HepG2 (cell line): ENCODE measurements around the gene RDH14. TPM values are rescaled to one million over a fixed set of nuclear protein-coding genes. Genes with fewer than 3 reads are reported as not detected.

Experiments used
- ATAC-seq: fragments of 200-7000 bp; cut with Tn5 transposase; 3 replicates; pipeline ENCODE4 v1.9.1; 2020; ENCODE audit warnings: mild to moderate bottlenecking, moderate library complexity
- BruUV-seq: library from RNA; stranded (reverse); fragments of 400-500 nt; replicated peaks from 2 replicates; lab custom pipeline; 2021; lab: Mats Ljungman, UMichigan
- CTCF ChIA-PET: fragments of 300-600 bp; formaldehyde crosslinking; extraction: SDS; loops from one replicate; lab custom pipeline; 2021; ENCODE audit warnings: low total read pairs, inconsistent platforms, low intra/inter-chr PET ratio; lab: Yijun Ruan, JAX
- POLR2A ChIA-PET: fragments of 350-600 bp; sonication (Branson Sonifier 250); formaldehyde crosslinking; loops from one replicate; lab custom pipeline; 2020; ENCODE audit warnings: antibody characterized with exemption, inconsistent platforms; lab: Yijun Ruan, JAX
- DNase-seq: peaks from one replicate; pipeline ENCODE4 v3.0.0-alpha.2; 2015; ENCODE audit warnings: low spot score
- FAIRE-seq: peaks from 3 replicates; lab custom pipeline; 2011; peaks lifted over from hg19 to GRCh38; lab: Jason Lieb, UNC
- H2AFZ ChIP-seq: one replicate; pipeline ENCODE4 v1.6.1; 2011; ENCODE audit warnings: low read length, inconsistent platforms
- H3K27ac ChIP-seq: fragments of 300-600 bp; 3 replicates; pipeline ENCODE4 v1.8.0; 2011; ENCODE audit warnings: mixed run types, mild to moderate bottlenecking, mixed read lengths, low read length, inconsistent platforms; ENCODE audit not compliant: insufficient read depth; ENCODE audit errors: extremely low read length
- H3K27me3 ChIP-seq, 2 experiments: fragments of 200-600 bp in 1 of 2; 2 replicates in 1 of 2; 3 replicates in 1 of 2; pipeline versions ENCODE4 v1.6.0 to v1.8.0; 2011; ENCODE audit warnings: low read length in 2 of 2, mild to moderate bottlenecking in 2 of 2, moderate library complexity in 2 of 2, inconsistent platforms in 1 of 2; ENCODE audit not compliant: insufficient read depth in 2 of 2, control insufficient read depth in 1 of 2
- H3K36me3 ChIP-seq, 2 experiments: fragments of 200-600 bp in 1 of 2; replicated peaks in 1 of 2; 2 replicates in 1 of 2; 3 replicates in 1 of 2; pipeline versions ENCODE4 v1.5.1 to v1.8.0; 2011; ENCODE audit warnings: low read length in 2 of 2, inconsistent platforms in 1 of 2; ENCODE audit not compliant: insufficient read depth in 2 of 2, control insufficient read depth in 1 of 2
- H3K4me1 ChIP-seq: 2 replicates; pipeline ENCODE4 v1.5.1; 2012; ENCODE audit warnings: low read length, inconsistent platforms; ENCODE audit not compliant: insufficient read depth
- H3K4me2 ChIP-seq: 2 replicates; pipeline ENCODE4 v1.6.0; 2011; ENCODE audit warnings: low read depth, low read length, inconsistent platforms
- H3K4me3 ChIP-seq, 3 experiments: fragments of 200-600 bp in 1 of 3; sonication (generic), shearing (Covaris generic) in 1 of 3; replicated peaks in 1 of 3; 2 replicates each; pipeline ENCODE4 v1.5.1; 2011 to 2016; ENCODE audit warnings: low read length in 3 of 3, inconsistent platforms in 2 of 3, low read depth in 2 of 3, mild to moderate bottlenecking in 2 of 3, control low read depth in 1 of 3, mixed read lengths in 1 of 3; ENCODE audit not compliant: insufficient read depth in 1 of 3
- H3K79me2 ChIP-seq: one replicate; pipeline ENCODE4 v1.6.1; 2011; ENCODE audit warnings: low read length, inconsistent platforms; ENCODE audit not compliant: insufficient read depth
- H3K9ac ChIP-seq: 2 replicates; pipeline ENCODE4 v1.6.0; 2011; ENCODE audit warnings: mild to moderate bottlenecking, low read depth, low read length, inconsistent platforms; ENCODE audit not compliant: insufficient read depth
- H3K9me3 ChIP-seq: 2 replicates; pipeline ENCODE4 v1.5.1; 2012; ENCODE audit warnings: mild to moderate bottlenecking, low read length
- H4K20me1 ChIP-seq: 2 replicates; pipeline ENCODE4 v1.6.0; 2011; ENCODE audit warnings: inconsistent platforms, mild to moderate bottlenecking, low read length, moderate library complexity; ENCODE audit not compliant: insufficient read depth
- HCFC1 ChIP-seq: fragments of 150-350 bp; IDR thresholded peaks from 2 replicates; pipeline ENCODE4 v1.6.1; 2014; ENCODE audit warnings: low read depth, low read length
- TEAD2 ChIP-seq: sonication (generic); formaldehyde crosslinking; IDR thresholded peaks from 2 replicates; pipeline ENCODE4 v1.9.0; 2021; ENCODE audit warnings: missing genetic modification reagents
- ZNF75D ChIP-seq: sonication (generic); formaldehyde crosslinking; IDR thresholded peaks from 2 replicates; pipeline ENCODE4 v1.8.1; 2023; ENCODE audit warnings: missing genetic modification reagents, mild to moderate bottlenecking, borderline replicate concordance
- WGBS: methylation state at CpG from one replicate; pipeline ENCODE4 v1.1.6; 2017; ENCODE audit warnings: low lambda C conversion rate; 5-methylcytosine and 5-hydroxymethylcytosine counted together
- in situ Hi-C: cut with HindIII; loops from 2 replicates; pipeline ENCODE4 v1.10.0; 2017; ENCODE audit warnings: low pct_unique_long_range_greater_than_20kb; ENCODE audit not compliant: extremely low pct_ligation_motif_present
- intact Hi-C: fragments of 100-400 bp; cut with micrococcal nuclease; formaldehyde crosslinking; loops from one replicate; pipeline ENCODE4 v1.10.0; 2022; ENCODE audit not compliant: unreplicated experiment
- polyA plus RNA-seq, 8 experiments: library from polyadenylated mRNA; depleted of rRNA in 3 of 8; stranded (reverse) in 7 of 8; unstranded in 1 of 8; fragments of >200 nt; fragmentation: Illumina TruSeq in 4 of 8; extraction: Trizol in 4 of 8; gene quantifications; 2 replicates each; pipeline versions ENCODE4 v1.2.1 to v1.2.3, GENCODE V29; 2011 to 2016; ENCODE audit warnings: low read depth in 4 of 8, missing spikeins in 1 of 8, mixed read lengths in 1 of 8; ENCODE audit not compliant: insufficient read depth in 1 of 8
- total RNA-seq, 5 experiments: library from RNA; depleted of rRNA; stranded (reverse); fragments of >200 nt; fragmentation: Illumina TruSeq; extraction: Trizol; gene quantifications; 2 replicates each; pipeline ENCODE4 v1.2.3, GENCODE V29; 2016; ENCODE audit warnings: low read depth in 1 of 5
- TF ChIP-seq, protein P1 (sequence below): sonication (generic); formaldehyde crosslinking; IDR thresholded peaks from 2 replicates; pipeline ENCODE4 v1.4.0; 2020; ENCODE audit warnings: missing genetic modification reagents
- TF ChIP-seq, protein P2 (sequence below): sonication (generic); formaldehyde crosslinking; IDR thresholded peaks from 2 replicates; pipeline ENCODE4 v1.5.0; 2020; ENCODE audit warnings: mild to moderate bottlenecking, missing genetic modification reagents, borderline replicate concordance
- TF ChIP-seq, protein P3 (sequence below): sonication (generic); formaldehyde crosslinking; IDR thresholded peaks from 2 replicates; pipeline ENCODE4 v1.5.0; 2020; ENCODE audit warnings: mild to moderate bottlenecking, missing genetic modification reagents
- TF ChIP-seq, protein P4 (sequence below): sonication (generic); formaldehyde crosslinking; IDR thresholded peaks from 2 replicates; pipeline ENCODE4 v1.5.1; 2020; ENCODE audit warnings: missing genetic modification reagents, mild to moderate bottlenecking, borderline replicate concordance
- TF ChIP-seq, protein P5 (sequence below): sonication (generic); formaldehyde crosslinking; IDR thresholded peaks from 2 replicates; pipeline ENCODE4 v1.4.0; 2020; ENCODE audit warnings: missing genetic modification reagents, mild to moderate bottlenecking, borderline replicate concordance

The RDH14 gene
- total and polyA plus RNA-seq, 2 of the 13 experiments (the other 11 are each of a cell fraction or from before 2014, with no cell fraction given) = 27.4 to 39.9 TPM

DNA sequence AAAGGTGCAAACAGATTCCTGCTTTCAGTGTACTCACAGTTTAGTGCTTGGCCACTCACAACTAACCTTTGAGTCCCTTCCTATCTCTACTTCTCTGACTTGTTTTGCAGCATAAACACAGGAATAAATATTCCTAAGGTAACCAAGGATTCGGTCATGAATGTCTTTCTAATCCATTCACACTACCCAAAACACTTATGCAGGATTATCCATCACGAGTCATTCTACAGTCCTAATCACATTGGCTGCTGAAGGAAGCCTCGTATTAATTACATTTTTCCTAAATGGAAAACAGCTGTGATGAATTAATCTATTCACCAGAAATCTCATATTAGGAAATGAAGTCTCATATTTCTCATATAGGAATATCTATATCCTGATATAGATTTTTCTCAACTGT is 16.3 kb downstream of the RDH14 start:
- no TSS peak for BruUV-seq
- no peaks in the 10 kb centered on the region for H3K27me3 ChIP-seq
- in situ Hi-C loops = no loop called here
- H3K79me2 ChIP-seq = no peaks in the 10 kb centered on the region
- ATAC-seq (no peak), FAIRE-seq (no peak), DNase-seq (no peak)
- WGBS = 15% methylated on average over 3 of the region's 3 CpGs
- H3K27ac ChIP-seq = no peak overlapping the region
- H3K4me1 ChIP-seq = peaks cover 11% of the 10 kb centered on the region; the same call in 1 of the 2 replicates
- H2AFZ ChIP-seq = no peak overlapping the region
- ChIA-PET POLR2A (interaction anchor here (1.4 kb wide), 1 partner anchor 15 kb away, joined by 4 read pairs; no protein-coding TSS in a partner anchor), CTCF (no interaction called here)
- no peaks in the 10 kb centered on the region for H3K9me3 ChIP-seq
- no peak overlapping the region for H3K9ac ChIP-seq
- intact Hi-C loops = no loop called here
- H3K36me3 ChIP-seq = no peaks in the 10 kb centered on the region
- H3K4me2 ChIP-seq = no peak overlapping the region
- no peaks in the 10 kb centered on the region for H4K20me1 ChIP-seq
- H3K4me3 ChIP-seq = no peak overlapping the region
- no peak for TF ChIP-seq HCFC1
- TF ChIP-seq ZNF75D (CRISPR knock-in tag) = no peak
- TF ChIP-seq, protein P1, sequence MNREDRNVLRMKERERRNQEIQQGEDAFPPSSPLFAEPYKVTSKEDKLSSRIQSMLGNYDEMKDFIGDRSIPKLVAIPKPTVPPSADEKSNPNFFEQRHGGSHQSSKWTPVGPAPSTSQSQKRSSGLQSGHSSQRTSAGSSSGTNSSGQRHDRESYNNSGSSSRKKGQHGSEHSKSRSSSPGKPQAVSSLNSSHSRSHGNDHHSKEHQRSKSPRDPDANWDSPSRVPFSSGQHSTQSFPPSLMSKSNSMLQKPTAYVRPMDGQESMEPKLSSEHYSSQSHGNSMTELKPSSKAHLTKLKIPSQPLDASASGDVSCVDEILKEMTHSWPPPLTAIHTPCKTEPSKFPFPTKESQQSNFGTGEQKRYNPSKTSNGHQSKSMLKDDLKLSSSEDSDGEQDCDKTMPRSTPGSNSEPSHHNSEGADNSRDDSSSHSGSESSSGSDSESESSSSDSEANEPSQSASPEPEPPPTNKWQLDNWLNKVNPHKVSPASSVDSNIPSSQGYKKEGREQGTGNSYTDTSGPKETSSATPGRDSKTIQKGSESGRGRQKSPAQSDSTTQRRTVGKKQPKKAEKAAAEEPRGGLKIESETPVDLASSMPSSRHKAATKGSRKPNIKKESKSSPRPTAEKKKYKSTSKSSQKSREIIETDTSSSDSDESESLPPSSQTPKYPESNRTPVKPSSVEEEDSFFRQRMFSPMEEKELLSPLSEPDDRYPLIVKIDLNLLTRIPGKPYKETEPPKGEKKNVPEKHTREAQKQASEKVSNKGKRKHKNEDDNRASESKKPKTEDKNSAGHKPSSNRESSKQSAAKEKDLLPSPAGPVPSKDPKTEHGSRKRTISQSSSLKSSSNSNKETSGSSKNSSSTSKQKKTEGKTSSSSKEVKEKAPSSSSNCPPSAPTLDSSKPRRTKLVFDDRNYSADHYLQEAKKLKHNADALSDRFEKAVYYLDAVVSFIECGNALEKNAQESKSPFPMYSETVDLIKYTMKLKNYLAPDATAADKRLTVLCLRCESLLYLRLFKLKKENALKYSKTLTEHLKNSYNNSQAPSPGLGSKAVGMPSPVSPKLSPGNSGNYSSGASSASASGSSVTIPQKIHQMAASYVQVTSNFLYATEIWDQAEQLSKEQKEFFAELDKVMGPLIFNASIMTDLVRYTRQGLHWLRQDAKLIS = no peak
- TF ChIP-seq, protein P2, sequence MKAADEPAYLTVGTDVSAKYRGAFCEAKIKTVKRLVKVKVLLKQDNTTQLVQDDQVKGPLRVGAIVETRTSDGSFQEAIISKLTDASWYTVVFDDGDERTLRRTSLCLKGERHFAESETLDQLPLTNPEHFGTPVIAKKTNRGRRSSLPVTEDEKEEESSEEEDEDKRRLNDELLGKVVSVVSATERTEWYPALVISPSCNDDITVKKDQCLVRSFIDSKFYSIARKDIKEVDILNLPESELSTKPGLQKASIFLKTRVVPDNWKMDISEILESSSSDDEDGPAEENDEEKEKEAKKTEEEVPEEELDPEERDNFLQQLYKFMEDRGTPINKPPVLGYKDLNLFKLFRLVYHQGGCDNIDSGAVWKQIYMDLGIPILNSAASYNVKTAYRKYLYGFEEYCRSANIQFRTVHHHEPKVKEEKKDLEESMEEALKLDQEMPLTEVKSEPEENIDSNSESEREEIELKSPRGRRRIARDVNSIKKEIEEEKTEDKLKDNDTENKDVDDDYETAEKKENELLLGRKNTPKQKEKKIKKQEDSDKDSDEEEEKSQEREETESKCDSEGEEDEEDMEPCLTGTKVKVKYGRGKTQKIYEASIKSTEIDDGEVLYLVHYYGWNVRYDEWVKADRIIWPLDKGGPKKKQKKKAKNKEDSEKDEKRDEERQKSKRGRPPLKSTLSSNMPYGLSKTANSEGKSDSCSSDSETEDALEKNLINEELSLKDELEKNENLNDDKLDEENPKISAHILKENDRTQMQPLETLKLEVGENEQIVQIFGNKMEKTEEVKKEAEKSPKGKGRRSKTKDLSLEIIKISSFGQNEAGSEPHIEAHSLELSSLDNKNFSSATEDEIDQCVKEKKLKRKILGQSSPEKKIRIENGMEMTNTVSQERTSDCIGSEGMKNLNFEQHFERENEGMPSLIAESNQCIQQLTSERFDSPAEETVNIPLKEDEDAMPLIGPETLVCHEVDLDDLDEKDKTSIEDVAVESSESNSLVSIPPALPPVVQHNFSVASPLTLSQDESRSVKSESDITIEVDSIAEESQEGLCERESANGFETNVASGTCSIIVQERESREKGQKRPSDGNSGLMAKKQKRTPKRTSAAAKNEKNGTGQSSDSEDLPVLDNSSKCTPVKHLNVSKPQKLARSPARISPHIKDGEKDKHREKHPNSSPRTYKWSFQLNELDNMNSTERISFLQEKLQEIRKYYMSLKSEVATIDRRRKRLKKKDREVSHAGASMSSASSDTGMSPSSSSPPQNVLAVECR (CRISPR knock-in tag) = no peak
- TF ChIP-seq, protein P3, sequence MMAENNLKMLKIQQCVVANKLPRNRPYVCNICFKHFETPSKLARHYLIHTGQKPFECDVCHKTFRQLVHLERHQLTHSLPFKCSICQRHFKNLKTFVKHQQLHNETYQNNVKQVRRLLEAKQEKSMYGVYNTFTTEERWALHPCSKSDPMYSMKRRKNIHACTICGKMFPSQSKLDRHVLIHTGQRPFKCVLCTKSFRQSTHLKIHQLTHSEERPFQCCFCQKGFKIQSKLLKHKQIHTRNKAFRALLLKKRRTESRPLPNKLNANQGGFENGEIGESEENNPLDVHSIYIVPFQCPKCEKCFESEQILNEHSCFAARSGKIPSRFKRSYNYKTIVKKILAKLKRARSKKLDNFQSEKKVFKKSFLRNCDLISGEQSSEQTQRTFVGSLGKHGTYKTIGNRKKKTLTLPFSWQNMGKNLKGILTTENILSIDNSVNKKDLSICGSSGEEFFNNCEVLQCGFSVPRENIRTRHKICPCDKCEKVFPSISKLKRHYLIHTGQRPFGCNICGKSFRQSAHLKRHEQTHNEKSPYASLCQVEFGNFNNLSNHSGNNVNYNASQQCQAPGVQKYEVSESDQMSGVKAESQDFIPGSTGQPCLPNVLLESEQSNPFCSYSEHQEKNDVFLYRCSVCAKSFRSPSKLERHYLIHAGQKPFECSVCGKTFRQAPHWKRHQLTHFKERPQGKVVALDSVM (CRISPR knock-in tag) = no peak
- TF ChIP-seq, protein P4, sequence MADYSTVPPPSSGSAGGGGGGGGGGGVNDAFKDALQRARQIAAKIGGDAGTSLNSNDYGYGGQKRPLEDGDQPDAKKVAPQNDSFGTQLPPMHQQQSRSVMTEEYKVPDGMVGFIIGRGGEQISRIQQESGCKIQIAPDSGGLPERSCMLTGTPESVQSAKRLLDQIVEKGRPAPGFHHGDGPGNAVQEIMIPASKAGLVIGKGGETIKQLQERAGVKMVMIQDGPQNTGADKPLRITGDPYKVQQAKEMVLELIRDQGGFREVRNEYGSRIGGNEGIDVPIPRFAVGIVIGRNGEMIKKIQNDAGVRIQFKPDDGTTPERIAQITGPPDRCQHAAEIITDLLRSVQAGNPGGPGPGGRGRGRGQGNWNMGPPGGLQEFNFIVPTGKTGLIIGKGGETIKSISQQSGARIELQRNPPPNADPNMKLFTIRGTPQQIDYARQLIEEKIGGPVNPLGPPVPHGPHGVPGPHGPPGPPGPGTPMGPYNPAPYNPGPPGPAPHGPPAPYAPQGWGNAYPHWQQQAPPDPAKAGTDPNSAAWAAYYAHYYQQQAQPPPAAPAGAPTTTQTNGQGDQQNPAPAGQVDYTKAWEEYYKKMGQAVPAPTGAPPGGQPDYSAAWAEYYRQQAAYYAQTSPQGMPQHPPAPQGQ (CRISPR knock-in tag) = no peak
- TF ChIP-seq TEAD2 (CRISPR knock-in tag) = no peak
- TF ChIP-seq, protein P5, sequence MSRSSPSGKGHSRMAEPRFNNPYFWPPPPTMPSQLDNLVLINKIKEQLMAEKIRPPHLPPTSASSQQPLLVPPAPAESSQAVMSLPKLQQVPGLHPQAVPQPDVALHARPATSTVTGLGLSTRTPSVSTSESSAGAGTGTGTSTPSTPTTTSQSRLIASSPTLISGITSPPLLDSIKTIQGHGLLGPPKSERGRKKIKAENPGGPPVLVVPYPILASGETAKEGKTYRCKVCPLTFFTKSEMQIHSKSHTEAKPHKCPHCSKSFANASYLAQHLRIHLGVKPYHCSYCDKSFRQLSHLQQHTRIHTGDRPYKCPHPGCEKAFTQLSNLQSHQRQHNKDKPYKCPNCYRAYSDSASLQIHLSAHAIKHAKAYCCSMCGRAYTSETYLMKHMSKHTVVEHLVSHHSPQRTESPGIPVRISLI (CRISPR knock-in tag) = no peak
